ENCODE measurements around the gene PEAK1.

Gene PEAK1

DNA sequence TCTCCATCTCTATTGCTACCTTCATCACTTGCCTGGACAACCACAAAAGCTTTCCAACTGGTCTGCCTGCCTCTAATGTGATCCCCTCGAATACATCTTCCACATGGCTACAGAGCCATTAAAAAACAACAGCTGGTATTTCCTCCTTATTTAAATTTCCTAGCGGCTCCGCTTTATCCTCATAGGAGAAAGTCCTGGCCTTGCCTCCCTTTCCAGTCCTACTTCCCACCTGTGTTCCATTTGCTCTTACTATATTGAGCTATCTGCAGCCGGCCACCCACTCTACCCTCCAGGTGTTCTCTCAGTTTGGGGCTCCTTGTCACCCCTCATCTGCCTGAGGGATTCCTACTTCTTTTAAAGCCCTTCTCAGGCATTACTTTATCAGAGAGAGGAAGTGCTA lies 299.3 kb downstream of the PEAK1 start:
- DNase-seq: no peak

DNA sequence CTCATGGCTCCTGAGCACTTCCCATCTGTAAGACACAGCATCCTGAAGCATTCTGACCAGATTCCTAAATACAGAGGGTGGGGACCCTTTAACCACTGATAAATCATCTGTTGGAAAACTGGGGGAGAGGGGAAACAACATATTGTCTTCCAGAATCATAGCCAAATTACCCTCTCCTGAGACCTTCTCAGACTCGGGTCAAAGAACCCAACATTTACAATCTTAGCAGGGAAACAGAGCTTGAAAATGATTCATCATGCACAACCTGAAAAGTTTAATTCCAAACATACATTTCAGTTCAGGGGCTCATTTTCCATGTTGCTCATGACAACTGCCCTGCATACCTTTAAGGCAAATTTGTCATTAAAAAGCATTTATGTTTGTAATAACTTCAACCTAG lies 300.5 kb downstream of the PEAK1 start:
- DNase-seq: no peak

DNA sequence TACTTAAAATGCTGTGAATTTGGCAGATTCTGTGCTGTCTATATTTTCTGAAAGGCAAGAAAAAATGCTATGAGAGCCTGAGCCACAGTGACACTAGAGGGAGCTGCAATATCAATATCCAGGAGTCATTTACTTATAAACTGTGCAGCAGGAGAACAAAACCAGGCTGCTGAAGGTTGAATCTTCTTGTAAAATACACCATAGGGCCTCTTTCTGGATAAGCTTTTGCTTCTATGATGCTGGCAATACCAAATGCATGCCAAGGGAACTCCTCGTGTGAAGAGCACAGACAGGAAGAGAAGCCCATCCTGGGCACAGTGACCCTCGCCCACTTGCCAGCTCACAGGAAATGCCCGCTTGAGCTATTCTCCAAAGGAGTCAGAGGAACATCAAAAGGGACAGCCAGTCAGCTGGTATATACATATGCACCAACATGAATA lies 301.0 kb downstream of the PEAK1 start:
- DNase-seq: peak; percentile 53 to 63

DNA sequence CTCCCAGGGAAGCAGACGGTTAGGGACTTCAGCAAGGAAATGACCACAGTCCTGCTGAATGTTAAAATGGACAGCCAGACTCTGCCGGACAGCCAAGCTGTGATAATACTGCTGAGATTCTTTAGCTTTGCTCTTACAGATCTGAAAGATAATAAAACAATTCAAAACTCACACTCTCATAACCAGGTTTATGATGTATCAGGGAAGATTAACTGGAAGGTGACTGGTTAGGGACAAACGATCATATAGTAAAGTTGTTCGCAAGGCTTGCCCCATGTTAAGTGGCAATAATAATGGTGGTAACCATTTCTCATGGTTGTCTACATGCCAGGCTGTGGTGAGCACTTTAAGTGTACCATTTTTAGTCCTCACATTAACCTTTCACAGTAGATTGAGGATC lies 304.7 kb downstream of the PEAK1 start:
- DNase-seq: no peak

DNA sequence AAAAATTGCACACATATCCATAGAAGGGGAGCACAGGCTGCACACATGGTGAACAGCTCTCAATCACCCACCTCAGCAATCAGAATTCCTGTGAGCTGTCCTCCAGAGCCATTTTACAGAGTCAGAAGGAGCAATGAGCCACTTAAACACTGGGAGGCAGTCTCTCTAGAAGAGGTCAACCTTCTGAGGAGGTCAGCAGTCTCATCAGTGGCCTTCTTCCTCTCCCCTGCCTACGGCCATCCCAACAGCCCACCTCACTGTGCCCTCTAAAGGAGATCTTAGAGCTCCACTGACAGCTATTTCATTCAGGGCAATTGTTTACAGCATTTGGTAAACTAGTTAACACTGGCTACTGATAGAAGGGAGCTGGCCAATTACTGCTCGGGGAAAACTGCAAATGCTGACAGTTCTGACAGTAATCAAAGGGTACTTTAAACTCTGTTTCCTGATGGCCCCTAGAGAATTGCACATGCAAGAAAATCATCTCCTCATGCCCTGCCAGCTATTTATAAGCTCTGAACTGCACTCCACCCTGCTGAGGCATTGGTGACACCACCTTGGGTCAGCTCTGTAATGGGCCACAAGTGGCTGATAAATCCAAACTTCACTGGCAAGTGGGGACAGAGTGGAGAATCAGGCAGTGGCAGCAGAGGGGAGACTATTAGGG lies 306.9 kb downstream of the PEAK1 start:
- DNase-seq: no peak

GRCh38 chr15:77111789-77112188 lies 308.1 kb downstream of the PEAK1 start:
- no peak for DNase-seq

DNA sequence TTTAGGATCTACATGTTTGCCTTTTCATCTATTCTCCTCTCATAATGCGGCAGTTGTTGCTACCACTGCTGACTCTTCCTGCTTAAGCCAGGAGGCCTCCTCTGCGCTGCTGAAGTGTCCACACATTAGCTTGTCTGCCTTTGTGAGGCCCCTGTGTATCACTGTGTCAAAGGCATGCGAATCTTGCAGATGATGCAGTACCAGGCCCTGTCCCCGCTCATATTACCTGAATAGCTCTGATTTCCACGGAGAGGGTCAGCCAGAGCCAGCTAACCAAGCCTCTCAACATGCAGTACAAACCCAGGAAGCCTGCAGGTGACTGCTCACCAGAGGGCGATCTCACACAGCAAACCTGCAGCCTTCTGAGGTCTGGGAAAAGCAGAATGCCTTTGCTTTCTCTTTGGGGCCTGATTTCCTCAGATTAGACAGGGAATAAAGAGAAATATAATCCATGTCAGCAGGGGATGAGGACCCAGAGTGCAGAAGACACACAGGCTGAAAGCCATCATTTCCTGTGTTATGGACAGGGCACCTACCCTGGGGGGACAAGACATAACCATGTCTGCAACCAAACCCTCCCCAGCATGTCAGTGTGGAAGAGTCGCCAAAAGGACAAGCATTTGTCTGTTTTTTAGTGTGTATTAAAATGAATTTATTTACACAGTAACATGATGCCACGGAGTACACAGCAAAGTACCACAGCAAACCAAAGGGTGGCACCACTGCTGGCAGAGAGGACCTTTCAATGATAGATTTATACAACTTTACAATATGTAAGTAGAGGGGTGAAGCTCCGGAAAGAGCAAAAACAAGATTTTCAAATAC lies 312.2 kb downstream of the PEAK1 start:
- peak; percentile 32 to 37 for DNase-seq

DNA sequence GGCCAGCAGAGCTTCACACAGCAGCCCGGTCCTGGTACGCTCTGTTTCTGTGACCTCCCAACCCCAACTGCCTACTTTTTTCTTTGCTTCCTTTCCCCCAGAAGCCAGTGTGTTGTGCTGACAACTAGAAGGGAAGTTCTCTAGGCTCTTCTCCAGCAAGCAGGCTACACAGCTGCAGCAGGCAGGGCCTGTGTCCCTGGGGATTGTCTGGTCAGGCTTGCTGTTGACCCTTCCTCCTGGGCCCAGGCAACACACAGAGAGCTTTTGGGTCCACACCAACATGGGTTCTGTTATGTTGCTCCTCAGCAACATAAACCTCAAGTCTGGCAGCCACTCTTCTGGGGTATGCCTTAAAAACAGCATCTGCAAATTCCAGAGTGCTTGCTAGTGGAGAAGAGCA lies 312.8 kb downstream of the PEAK1 start:
- DNase-seq: no peak

DNA sequence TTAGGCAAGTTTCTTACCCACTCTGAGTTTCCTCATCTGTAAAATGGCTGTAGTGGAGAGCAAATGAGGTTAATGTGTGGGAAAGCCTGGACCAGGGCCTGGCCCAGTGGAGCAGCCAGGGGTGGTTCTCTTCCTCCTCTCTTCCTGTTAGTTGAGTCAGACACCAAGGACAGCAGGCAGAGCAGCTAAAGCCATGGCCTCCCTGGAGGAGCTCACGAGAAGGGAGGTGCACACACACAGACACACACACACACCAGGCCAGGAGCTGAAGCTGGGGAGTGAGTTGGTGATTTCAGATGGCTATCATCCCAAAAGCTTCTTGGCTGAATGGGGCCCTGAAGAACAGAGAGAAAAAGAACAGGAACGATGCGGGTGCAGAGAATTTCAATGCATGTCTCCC lies 315.7 kb downstream of the PEAK1 start:
- no peak for DNase-seq

DNA sequence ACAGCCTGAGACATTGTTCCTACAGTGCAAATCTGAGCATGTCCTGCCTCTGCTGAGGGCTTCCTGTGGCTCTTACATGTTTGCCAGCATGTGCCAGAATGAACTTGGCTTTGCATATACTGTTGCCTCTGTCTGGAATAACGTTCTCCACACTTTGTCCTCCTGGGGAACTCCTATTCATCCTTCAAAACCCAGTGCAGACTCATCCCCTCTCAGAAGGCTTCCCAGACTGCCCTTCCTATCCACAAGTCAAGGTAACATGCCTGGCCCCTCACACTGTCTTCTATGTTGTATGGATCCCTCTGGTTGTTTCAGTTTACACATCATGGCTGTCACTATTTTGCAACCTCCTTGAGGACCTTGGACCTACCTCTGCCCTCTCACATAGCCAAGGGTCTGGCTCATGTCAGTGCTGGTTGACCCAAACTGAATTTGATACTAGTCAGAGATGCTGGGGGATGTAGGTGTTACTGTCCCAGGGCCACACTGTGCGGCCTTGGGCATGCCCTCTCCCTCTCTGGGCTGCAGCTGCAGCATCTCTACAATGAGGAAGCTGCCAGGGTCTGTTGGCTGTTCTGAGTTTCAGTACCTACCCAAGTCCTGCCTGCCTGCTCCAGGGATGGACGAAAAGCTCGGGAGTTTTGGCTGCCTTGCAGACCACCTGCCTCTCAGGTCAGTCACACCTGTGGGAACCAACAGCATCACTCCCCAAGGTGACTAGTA lies 320.0 kb downstream of the PEAK1 start:
- DNase-seq: no peak

DNA sequence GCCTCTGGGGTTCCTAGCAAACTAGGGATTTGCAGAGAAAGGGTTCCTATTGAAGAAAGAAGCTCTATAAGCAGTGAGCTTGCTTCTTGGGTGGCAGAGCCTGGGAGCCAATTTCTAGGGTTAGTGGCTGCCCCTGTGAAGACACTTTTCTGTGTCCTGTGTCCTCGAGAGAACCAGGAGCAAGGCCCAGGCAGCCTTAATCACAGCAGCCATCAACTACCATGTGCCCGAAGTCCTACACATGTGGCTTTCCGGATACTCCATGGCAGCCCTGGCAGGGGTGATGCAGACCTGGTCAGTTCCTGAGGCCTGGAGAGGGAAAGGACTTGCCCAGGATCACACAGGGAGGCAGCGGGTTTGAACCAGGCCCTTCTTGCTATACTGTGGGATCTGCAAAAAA lies 321.3 kb downstream of the PEAK1 start:
- no peak for DNase-seq

DNA sequence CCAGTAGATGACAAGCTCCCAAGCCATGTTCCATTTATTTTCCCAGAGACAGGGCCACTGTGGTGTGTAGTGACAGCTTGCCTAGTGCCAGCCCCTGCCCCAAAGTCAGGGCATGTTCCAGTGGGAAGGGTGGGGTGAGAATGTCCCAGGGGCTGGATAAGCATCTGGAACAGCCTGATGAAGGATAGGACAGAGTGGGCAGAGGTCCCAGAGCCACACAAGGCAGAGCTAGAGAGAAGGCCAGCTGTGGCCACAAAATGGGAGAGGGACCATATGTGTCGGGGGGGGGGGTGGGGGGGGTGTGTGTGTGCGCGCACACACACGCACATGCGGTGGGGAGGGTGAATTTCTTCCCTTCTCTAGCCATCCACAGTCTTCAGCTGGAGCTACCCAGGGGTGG lies 322.0 kb downstream of the PEAK1 start:
- no peak for DNase-seq

GRCh38 chr15:77097248-77097721 lies 322.6 kb downstream of the PEAK1 start:
- DNase-seq: no peak

DNA sequence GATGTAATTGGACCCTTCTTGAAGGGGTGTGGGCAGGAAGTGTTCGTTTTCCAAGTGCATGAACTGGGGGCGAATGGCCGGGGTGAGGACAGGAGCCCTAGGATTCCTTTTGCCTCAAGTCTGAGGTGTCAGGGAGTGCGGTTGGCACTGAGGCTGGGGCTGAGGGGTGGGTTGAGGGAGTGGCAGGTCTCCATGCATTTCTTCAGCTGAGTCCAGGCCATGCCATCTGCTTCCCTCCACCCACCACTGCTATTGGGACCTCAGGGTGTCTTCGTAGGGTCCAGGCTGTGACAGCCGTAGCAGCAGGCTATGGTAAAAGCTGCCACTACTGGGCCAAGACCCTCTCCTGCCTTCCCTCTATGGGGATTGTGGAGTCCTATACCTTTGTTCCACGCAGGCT lies 323.4 kb downstream of the PEAK1 start:
- no peak for DNase-seq

DNA sequence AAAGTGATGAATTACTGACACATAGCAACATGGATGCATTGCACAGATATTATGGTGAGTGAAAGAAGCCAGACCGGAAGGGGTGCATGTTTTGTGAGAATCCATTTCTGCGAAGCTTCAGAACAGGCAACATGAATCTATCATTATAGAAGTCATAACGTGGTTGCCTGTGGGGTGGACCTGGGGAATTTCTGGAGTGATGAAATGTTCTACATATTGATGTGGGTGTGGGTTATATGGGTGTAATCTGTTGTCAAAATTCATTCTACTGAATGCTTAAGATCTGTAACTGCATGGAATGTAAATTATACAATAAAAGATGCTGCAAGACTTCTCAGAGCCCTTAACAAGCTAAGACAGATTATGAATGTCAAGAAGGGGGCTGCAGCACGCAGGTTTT lies 323.8 kb downstream of the PEAK1 start:
- no peak for DNase-seq

DNA sequence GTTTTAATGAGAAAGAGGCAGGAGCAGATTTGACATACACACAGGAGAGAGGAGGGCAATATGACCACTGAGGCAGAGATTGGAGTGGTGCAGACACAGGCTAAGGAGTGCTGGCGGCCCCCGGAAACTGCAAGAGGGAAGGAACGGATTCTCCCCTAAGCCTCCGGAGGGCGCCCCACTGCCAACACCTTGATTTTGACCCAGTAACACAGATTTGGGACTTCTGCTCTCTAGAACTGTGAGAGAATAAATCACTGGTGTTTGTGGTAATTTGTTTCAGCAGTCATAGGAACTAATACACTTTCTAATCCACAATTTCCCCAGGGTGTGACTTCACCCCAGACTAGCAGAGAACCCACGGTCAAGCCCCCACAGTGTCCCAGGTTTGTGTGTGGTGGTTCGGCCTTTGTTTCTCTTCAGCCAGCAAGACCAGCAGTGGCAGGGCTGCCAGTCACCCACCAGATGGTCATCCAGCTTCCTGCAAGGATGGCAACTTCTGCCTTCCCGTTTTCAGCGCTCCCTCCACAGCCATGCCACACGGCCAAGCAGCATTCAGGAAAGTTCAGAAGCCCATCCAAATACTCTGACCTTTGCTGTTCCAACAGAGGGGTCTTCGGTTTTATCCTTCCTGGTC lies 325.4 kb downstream of the PEAK1 start:
- DNase-seq: no peak

- DNase-seq: no peak
Observed at GRCh38 chr15:77093436-77093835, 326.5 kb downstream of the PEAK1 start.

- no peak for DNase-seq
Observed at GRCh38 chr15:77091097-77091496, 328.8 kb downstream of the PEAK1 start.

- DNase-seq: no peak
Observed at GRCh38 chr15:77087213-77087612, 332.7 kb downstream of the PEAK1 start.

GRCh38 chr15:77085297-77085696 lies 334.6 kb downstream of the PEAK1 start:
- DNase-seq: no peak

DNA sequence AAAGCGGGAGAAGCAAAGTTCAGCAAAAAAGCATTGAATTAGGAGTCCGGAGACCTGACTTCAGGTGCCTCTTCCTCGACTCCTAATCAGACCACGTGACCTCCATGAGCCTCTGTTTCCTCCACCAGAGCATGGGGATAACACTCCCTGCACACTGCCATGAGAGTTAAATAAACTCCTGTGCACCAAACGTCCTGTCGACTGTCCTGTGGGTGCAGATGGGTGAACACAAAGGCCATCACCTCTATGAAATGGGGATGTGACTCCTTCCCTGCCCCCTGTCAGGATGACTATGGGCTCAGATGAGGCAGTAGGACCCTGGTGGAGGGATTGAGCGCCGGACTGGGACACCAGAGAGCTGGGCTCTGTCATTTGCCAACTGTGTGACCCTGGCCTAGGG lies 335.5 kb downstream of the PEAK1 start:
- no peak for DNase-seq

DNA sequence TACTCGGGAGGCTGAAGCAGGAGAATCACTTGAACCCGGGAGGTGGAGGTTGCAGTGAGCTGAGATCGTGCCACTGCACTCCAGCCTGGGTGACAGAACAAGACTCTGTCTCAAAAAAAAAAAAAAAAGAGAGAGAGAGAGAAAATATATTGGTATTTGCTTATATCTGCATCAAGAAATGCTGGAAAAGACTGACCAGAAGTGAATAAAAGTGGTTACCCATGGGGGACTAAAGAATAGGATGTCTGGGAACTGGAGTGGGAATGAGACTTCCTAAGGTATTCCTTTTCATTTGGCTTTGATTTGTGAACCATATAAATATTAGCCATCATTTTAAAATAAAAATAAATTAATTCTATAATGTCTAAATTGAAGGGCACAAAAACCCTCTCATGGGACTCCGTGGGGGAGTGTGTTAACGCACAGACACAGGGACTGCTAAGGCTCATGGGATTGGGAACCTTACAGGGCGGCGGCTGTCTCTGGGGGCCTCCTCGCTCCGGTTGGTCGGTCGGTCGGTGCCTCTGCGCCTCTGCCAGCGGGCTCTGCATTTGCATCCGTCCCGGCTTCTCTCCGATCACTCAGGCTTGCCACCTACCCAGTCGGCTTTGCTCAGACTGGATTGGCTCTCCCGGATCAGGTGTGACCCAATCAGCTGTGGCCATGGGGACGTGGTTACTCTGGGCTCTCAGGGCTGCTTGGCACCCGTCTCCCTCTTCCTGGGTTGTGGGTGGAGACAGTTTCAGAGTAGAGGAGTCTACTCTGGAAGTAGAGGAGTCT lies 336.3 kb downstream of the PEAK1 start:
- DNase-seq: peak; percentile 64 to 90
